Neural progenitor cell (in vitro differentiated cells): ENCODE results near the gene CHPF2. TPM values are rescaled to one million over a fixed set of nuclear protein-coding genes. Genes with fewer than 3 reads are reported as not detected.

Experiments
- DNase-seq: peaks from one replicate; pipeline ENCODE4 v3.0.0-alpha.2; 2016; ENCODE audit warnings: low spot score
- H2AFZ ChIP-seq: fragments of 200-600 bp; sonication (generic); replicated peaks from 2 replicates; pipeline ENCODE4 v1.6.1; 2016; ENCODE audit warnings: antibody characterized with exemption
- H3F3A ChIP-seq: fragments of 200-600 bp; sonication (generic); 2 replicates; pipeline ENCODE4 v1.6.1; 2016; ENCODE audit warnings: antibody characterized with exemption, low read depth
- H3K27ac ChIP-seq: fragments of 200-600 bp; sonication (generic); 2 replicates; pipeline ENCODE4 v1.5.1; 2016; ENCODE audit warnings: mild to moderate bottlenecking
- H3K27me3 ChIP-seq: fragments of 200-600 bp; sonication (generic); 2 replicates; pipeline ENCODE4 v1.6.1; 2016; ENCODE audit warnings: mild to moderate bottlenecking, moderate library complexity
- H3K36me3 ChIP-seq: fragments of 200-600 bp; sonication (generic); 2 replicates; pipeline ENCODE4 v1.5.1; 2016
- H3K4me1 ChIP-seq: fragments of 200-600 bp; sonication (generic); 2 replicates; pipeline ENCODE4 v1.6.1; 2016; ENCODE audit warnings: mixed run types
- H3K4me2 ChIP-seq: fragments of 200-600 bp; sonication (generic); 2 replicates; pipeline ENCODE4 v1.6.1; 2016
- H3K4me3 ChIP-seq: fragments of 200-600 bp; sonication (generic); 2 replicates; pipeline ENCODE4 v1.5.1; 2016
- H3K79me2 ChIP-seq: fragments of 200-600 bp; sonication (generic); 2 replicates; pipeline ENCODE4 v1.6.1; 2016; ENCODE audit warnings: low read depth
- H3K9ac ChIP-seq: fragments of 200-600 bp; sonication (generic); 2 replicates; pipeline ENCODE4 v1.6.1; 2016
- H3K9me3 ChIP-seq: fragments of 200-600 bp; sonication (generic); 2 replicates; pipeline ENCODE4 v1.5.1; 2016; ENCODE audit warnings: low read depth
- H4K20me1 ChIP-seq: fragments of 200-600 bp; sonication (generic); 2 replicates; pipeline ENCODE4 v1.6.1; 2016; ENCODE audit warnings: low read depth
- H3K27ac Mint-ChIP-seq: 3 replicates; pipeline ENCODE4 v1.8.0; 2021; ENCODE audit warnings: mixed read lengths
- H3K27me3 Mint-ChIP-seq: 2 replicates; pipeline ENCODE4 v1.8.0; 2022; ENCODE audit warnings: low read depth, mild to moderate bottlenecking, inconsistent platforms, moderate library complexity, mixed read lengths; ENCODE audit not compliant: insufficient read depth
- H3K36me3 Mint-ChIP-seq: 3 replicates; pipeline ENCODE4 v1.8.0; 2021; ENCODE audit warnings: mixed read lengths
- H3K4me1 Mint-ChIP-seq: 3 replicates; pipeline ENCODE4 v1.8.0; 2021; ENCODE audit warnings: mixed read lengths
- H3K4me3 Mint-ChIP-seq: 3 replicates; pipeline ENCODE4 v1.8.0; 2021; ENCODE audit warnings: mild to moderate bottlenecking, moderate library complexity, mixed read lengths
- H3K9me3 Mint-ChIP-seq: 3 replicates; pipeline ENCODE4 v1.8.0; 2020; ENCODE audit warnings: mixed read lengths
- CTCF ChIP-seq: fragments of 200-600 bp; sonication (generic); IDR thresholded peaks from 2 replicates; pipeline ENCODE4 v1.5.1; 2017; ENCODE audit warnings: antibody characterized with exemption, mild to moderate bottlenecking
- EZH2 ChIP-seq: fragments of 200-600 bp; sonication (generic); IDR thresholded peaks from 2 replicates; pipeline ENCODE4 v1.6.1; 2017; ENCODE audit warnings: antibody characterized with exemption, mild to moderate bottlenecking, moderate library complexity
- EZH2phosphoT487 ChIP-seq: fragments of 200-600 bp; sonication (generic); IDR thresholded peaks from 2 replicates; pipeline ENCODE4 v1.6.1; 2017; ENCODE audit warnings: antibody characterized with exemption
- total RNA-seq: library from RNA; depleted of rRNA; stranded (reverse); fragments of >200 nt; gene quantifications from 2 replicates; pipeline ENCODE4 v1.2.3, GENCODE V29; 2015; ENCODE audit warnings: low replicate concordance

Gene CHPF2
- total RNA-seq, 1 donor from 2014 or later: 8.8 TPM

DNA sequence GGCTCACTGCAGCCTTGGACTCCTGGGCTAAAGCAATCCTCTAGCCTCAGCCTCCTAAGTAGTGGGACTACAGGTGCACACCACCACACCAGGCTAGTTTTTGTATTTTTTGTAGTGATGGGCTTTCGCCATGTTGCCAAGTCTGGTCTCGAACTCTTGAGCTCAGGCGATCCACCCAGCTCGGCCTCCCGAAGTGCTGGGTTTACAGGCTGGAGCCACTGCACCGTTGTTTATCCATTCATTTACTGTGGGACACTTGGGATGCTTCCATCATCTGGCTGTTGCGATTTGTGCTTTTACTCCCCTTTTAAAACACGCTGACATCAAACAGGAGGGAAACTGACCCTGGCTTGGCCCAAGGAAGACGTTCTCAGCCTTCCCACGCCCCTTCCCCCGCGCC, 46.7 kb downstream of the CHPF2 start:
- H3K36me3 Mint-ChIP-seq: no peaks in the 10 kb centered on the region
- TF ChIP-seq EZH2phosphoT487 (no peak), CTCF (no peak), EZH2 (no peak)

DNA sequence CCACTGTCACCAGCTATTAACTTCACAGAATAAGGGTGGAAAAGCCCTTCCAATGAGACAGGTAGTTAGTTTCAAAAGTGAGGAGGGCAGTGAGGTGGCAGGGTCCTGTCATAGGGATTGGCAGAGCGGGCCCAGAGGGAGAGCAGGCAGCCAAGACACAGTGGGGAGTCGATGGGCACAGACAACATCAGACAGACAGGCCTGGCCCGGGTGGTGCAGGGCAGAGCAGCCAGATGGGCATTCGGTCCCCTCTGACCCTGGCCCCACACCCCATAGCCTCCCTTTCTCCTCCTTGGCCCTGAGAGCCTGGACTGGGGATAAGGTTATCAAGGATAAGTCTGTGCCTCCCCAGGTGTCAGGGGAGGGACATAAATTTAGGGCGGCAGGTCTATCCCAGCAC, 47.6 kb downstream of the CHPF2 start:
- peaks cover 6% of the 10 kb centered on the region for H3K27me3 Mint-ChIP-seq
- no peak overlapping the region for H2AFZ ChIP-seq
- no peaks in the 10 kb centered on the region for H3F3A ChIP-seq
- no peak for DNase-seq
- no peak overlapping the region for H3K27ac ChIP-seq
- H3K9me3 Mint-ChIP-seq: no peaks in the 10 kb centered on the region
- no peaks in the 10 kb centered on the region for H3K9me3 ChIP-seq
- H3K27ac Mint-ChIP-seq: no peak overlapping the region
- H3K4me1 ChIP-seq: no peaks in the 10 kb centered on the region
- no peak overlapping the region for H3K9ac ChIP-seq
- no peaks in the 10 kb centered on the region for H4K20me1 ChIP-seq
- TF ChIP-seq EZH2phosphoT487 (no peak), EZH2 (no peak), CTCF (no peak)
- peaks cover 44% of the 10 kb centered on the region for H3K27me3 ChIP-seq
- H3K4me3 ChIP-seq: no peak overlapping the region
- no peaks in the 10 kb centered on the region for H3K36me3 ChIP-seq
- H3K4me1 Mint-ChIP-seq: peaks cover 27% of the 10 kb centered on the region
- no peaks in the 10 kb centered on the region for H3K36me3 Mint-ChIP-seq
- no peak overlapping the region for H3K4me2 ChIP-seq
- no peaks in the 10 kb centered on the region for H3K79me2 ChIP-seq
- H3K4me3 Mint-ChIP-seq: no peak overlapping the region

More for the DNA sequence above, 46.7 kb downstream of the CHPF2 start:
- no peaks in the 10 kb centered on the region for H3K9me3 ChIP-seq
- H3K9ac ChIP-seq: no peak overlapping the region
- H3K79me2 ChIP-seq: no peaks in the 10 kb centered on the region
- peaks cover 30% of the 10 kb centered on the region for H3K4me1 Mint-ChIP-seq
- H3K27me3 Mint-ChIP-seq: peaks cover 6% of the 10 kb centered on the region
- no peak for DNase-seq
- peak overlapping the region; percentile 6 for H3K4me3 Mint-ChIP-seq
- no peaks in the 10 kb centered on the region for H4K20me1 ChIP-seq
- peaks cover 35% of the 10 kb centered on the region for H3K27me3 ChIP-seq
- H3K4me1 ChIP-seq: no peaks in the 10 kb centered on the region
- no peaks in the 10 kb centered on the region for H3K36me3 ChIP-seq
- H3K4me3 ChIP-seq: no peak overlapping the region
- H2AFZ ChIP-seq: no peak overlapping the region
- no peak overlapping the region for H3K27ac Mint-ChIP-seq
- no peak overlapping the region for H3K4me2 ChIP-seq
- no peak overlapping the region for H3K27ac ChIP-seq
- no peaks in the 10 kb centered on the region for H3F3A ChIP-seq
- no peaks in the 10 kb centered on the region for H3K9me3 Mint-ChIP-seq

GRCh38 chr7:151280388-151281019, 48.2 kb downstream of the CHPF2 start:
- no peaks in the 10 kb centered on the region for H3F3A ChIP-seq
- no peak overlapping the region for H3K27ac ChIP-seq
- H3K27me3 ChIP-seq: peaks cover 48% of the 10 kb centered on the region
- no peak overlapping the region for H3K9ac ChIP-seq
- no peaks in the 10 kb centered on the region for H3K36me3 Mint-ChIP-seq
- no peaks in the 10 kb centered on the region for H3K9me3 Mint-ChIP-seq
- H4K20me1 ChIP-seq: no peaks in the 10 kb centered on the region
- H3K4me3 ChIP-seq: no peak overlapping the region
- peaks cover 6% of the 10 kb centered on the region for H3K27me3 Mint-ChIP-seq
- TF ChIP-seq EZH2 (no peak), CTCF (no peak), EZH2phosphoT487 (no peak)
- H3K27ac Mint-ChIP-seq: no peak overlapping the region
- no peak overlapping the region for H2AFZ ChIP-seq
- DNase-seq: no peak
- H3K4me2 ChIP-seq: no peak overlapping the region
- no peak overlapping the region for H3K4me3 Mint-ChIP-seq
- no peaks in the 10 kb centered on the region for H3K4me1 ChIP-seq
- peaks cover 23% of the 10 kb centered on the region for H3K4me1 Mint-ChIP-seq
- no peaks in the 10 kb centered on the region for H3K79me2 ChIP-seq
- no peaks in the 10 kb centered on the region for H3K36me3 ChIP-seq
- no peaks in the 10 kb centered on the region for H3K9me3 ChIP-seq
